ENCODE measurements around the gene NPAS3. TPM values are rescaled to one million over a fixed set of nuclear protein-coding genes. Genes with fewer than 3 reads are reported as not detected.

The NPAS3 gene
- total RNA-seq, 1 experiment from 2014 or later: 0.90 TPM

GRCh38 chr14:33777681-33778080 is 839.0 kb downstream of the NPAS3 start:
- no peak for DNase-seq (ENCODE audit: low read depth, low spot score)
- in situ Hi-C loops (cut with HindIII; ENCODE audit: low pct_unique_long_range_greater_than_20kb, low sequenced_read_pairs): no loop called here

- peak; percentile 18 for DNase-seq (ENCODE audit: low read depth, low spot score)
- in situ Hi-C loops (cut with HindIII; ENCODE audit: low pct_unique_long_range_greater_than_20kb, low sequenced_read_pairs): no loop called here
Measured at GRCh38 chr14:33780035-33780434, 841.4 kb downstream of the NPAS3 start.

- in situ Hi-C loops (cut with HindIII; ENCODE audit: low pct_unique_long_range_greater_than_20kb, low sequenced_read_pairs): no loop called here
- DNase-seq (ENCODE audit: low read depth, low spot score): no peak
Measured at GRCh38 chr14:33781236-33781635, 842.6 kb downstream of the NPAS3 start.

GRCh38 chr14:33782923-33783322 is 844.2 kb downstream of the NPAS3 start:
- no peak for DNase-seq (ENCODE audit: low read depth, low spot score)
- in situ Hi-C loops (cut with HindIII; ENCODE audit: low pct_unique_long_range_greater_than_20kb, low sequenced_read_pairs): no loop called here

- in situ Hi-C loops (cut with HindIII; ENCODE audit: low pct_unique_long_range_greater_than_20kb, low sequenced_read_pairs): no loop called here
- no peak for DNase-seq (ENCODE audit: low read depth, low spot score)
Measured at GRCh38 chr14:33786091-33786825, 847.6 kb downstream of the NPAS3 start.

- in situ Hi-C loops (cut with HindIII; ENCODE audit: low pct_unique_long_range_greater_than_20kb, low sequenced_read_pairs): no loop called here
- DNase-seq (ENCODE audit: low read depth, low spot score): peak; percentile 10
Measured at GRCh38 chr14:33788161-33788560, 849.5 kb downstream of the NPAS3 start.

GRCh38 chr14:33790996-33791395 is 852.3 kb downstream of the NPAS3 start:
- no peak for DNase-seq (ENCODE audit: low read depth, low spot score)
- in situ Hi-C loops (cut with HindIII; ENCODE audit: low pct_unique_long_range_greater_than_20kb, low sequenced_read_pairs): no loop called here

- in situ Hi-C loops (cut with HindIII; ENCODE audit: low pct_unique_long_range_greater_than_20kb, low sequenced_read_pairs): no loop called here
- no peak for DNase-seq (ENCODE audit: low read depth, low spot score)
Measured at GRCh38 chr14:33792009-33792719, 853.5 kb downstream of the NPAS3 start.

- in situ Hi-C loops (cut with HindIII; ENCODE audit: low pct_unique_long_range_greater_than_20kb, low sequenced_read_pairs): no loop called here
- DNase-seq (ENCODE audit: low read depth, low spot score): peak; percentile 69
Measured at GRCh38 chr14:33792720-33793368, 854.2 kb downstream of the NPAS3 start.

- DNase-seq (ENCODE audit: low read depth, low spot score): no peak
- in situ Hi-C loops (cut with HindIII; ENCODE audit: low pct_unique_long_range_greater_than_20kb, low sequenced_read_pairs): no loop called here
Measured at GRCh38 chr14:33793398-33794110, 854.9 kb downstream of the NPAS3 start.

GRCh38 chr14:33794791-33795305 is 856.2 kb downstream of the NPAS3 start:
- in situ Hi-C loops (cut with HindIII; ENCODE audit: low pct_unique_long_range_greater_than_20kb, low sequenced_read_pairs): no loop called here
- DNase-seq (ENCODE audit: low read depth, low spot score): no peak

- in situ Hi-C loops (cut with HindIII; ENCODE audit: low pct_unique_long_range_greater_than_20kb, low sequenced_read_pairs): no loop called here
- no peak for DNase-seq (ENCODE audit: low read depth, low spot score)
Measured at GRCh38 chr14:33796356-33796755, 857.7 kb downstream of the NPAS3 start.

GRCh38 chr14:33799705-33800570 is 861.3 kb downstream of the NPAS3 start:
- DNase-seq (ENCODE audit: low read depth, low spot score): no peak
- in situ Hi-C loops (cut with HindIII; ENCODE audit: low pct_unique_long_range_greater_than_20kb, low sequenced_read_pairs): no loop called here

GRCh38 chr14:33800735-33801163 is 862.1 kb downstream of the NPAS3 start:
- no peak for DNase-seq (ENCODE audit: low read depth, low spot score)
- in situ Hi-C loops (cut with HindIII; ENCODE audit: low pct_unique_long_range_greater_than_20kb, low sequenced_read_pairs): no loop called here

GRCh38 chr14:33802737-33803136 is 864.1 kb downstream of the NPAS3 start:
- no peak for DNase-seq (ENCODE audit: low read depth, low spot score)
- in situ Hi-C loops (cut with HindIII; ENCODE audit: low pct_unique_long_range_greater_than_20kb, low sequenced_read_pairs): no loop called here

GRCh38 chr14:33805593-33805992 is 866.9 kb downstream of the NPAS3 start:
- in situ Hi-C loops (cut with HindIII; ENCODE audit: low pct_unique_long_range_greater_than_20kb, low sequenced_read_pairs): no loop called here
- no peak for DNase-seq (ENCODE audit: low read depth, low spot score)

- in situ Hi-C loops (cut with HindIII; ENCODE audit: low pct_unique_long_range_greater_than_20kb, low sequenced_read_pairs): no loop called here
- no peak for DNase-seq (ENCODE audit: low read depth, low spot score)
Measured at GRCh38 chr14:33806905-33807304, 868.2 kb downstream of the NPAS3 start.
